Activated CD4-positive, alpha-beta memory T cell treated with anti-CD3 and anti-CD28 coated beads for 36 hours (primary cell): ENCODE results near the gene FAT3. TPM values are rescaled to one million over a fixed set of nuclear protein-coding genes. Genes with fewer than 3 reads are reported as not detected.

Source experiments
- CTCF ChIA-PET: fragments of 350-600 bp; sonication (Branson Sonifier 250); formaldehyde crosslinking; loops from one replicate; lab custom pipeline; 2021; ENCODE audit warnings: antibody characterized with exemption, inconsistent platforms; lab: Charles Lee
- POLR2A ChIA-PET: fragments of 350-600 bp; sonication (Branson Sonifier 250); formaldehyde crosslinking; loops from one replicate; lab custom pipeline; 2021; ENCODE audit warnings: antibody characterized with exemption; lab: Charles Lee
- DNase-seq: peaks from one replicate; pipeline ENCODE4 v3.0.0-alpha.2; 2020
- H3K27ac Mint-ChIP-seq: one replicate; pipeline ENCODE4 v1.8.0; 2021; ENCODE audit warnings: mixed read lengths
- H3K27me3 Mint-ChIP-seq: one replicate; pipeline ENCODE4 v1.8.0; 2021; ENCODE audit warnings: mixed read lengths
- H3K36me3 Mint-ChIP-seq: one replicate; pipeline ENCODE4 v1.8.0; 2021; ENCODE audit warnings: mixed read lengths
- H3K4me1 Mint-ChIP-seq: one replicate; pipeline ENCODE4 v1.8.0; 2021; ENCODE audit warnings: low read depth, mixed read lengths
- H3K4me3 Mint-ChIP-seq: one replicate; pipeline ENCODE4 v1.8.0; 2021; ENCODE audit warnings: mild to moderate bottlenecking, mixed read lengths
- H3K9me3 Mint-ChIP-seq: one replicate; pipeline ENCODE4 v1.8.0; 2021; ENCODE audit warnings: mixed read lengths
- intact Hi-C: fragments of 100-400 bp; cut with micrococcal nuclease; formaldehyde crosslinking; loops from one replicate; pipeline ENCODE4 v1.15.1; 2023
- total RNA-seq, 2 experiments: library from RNA; stranded (reverse); gene quantifications; one replicate each; pipeline ENCODE4 v1.2.3, GENCODE V29; 2021

The FAT3 gene
- total RNA-seq, 2 experiments from 2014 or later = not detected

GRCh38 chr11:92245700-92246271 lies 21.2 kb downstream of the FAT3 start:
- POLR2A ChIA-PET = no interaction called here
- Mint-ChIP-seq H3K4me1 (no peaks in the 10 kb centered on the region), H3K4me3 (no peak overlapping the region), H3K9me3 (no peaks in the 10 kb centered on the region), H3K36me3 (no peaks in the 10 kb centered on the region), H3K27me3 (no peaks in the 10 kb centered on the region), H3K27ac (no peak overlapping the region)
- DNase-seq = no peak
- CTCF ChIA-PET = no interaction called here
- intact Hi-C loops = no loop called here

- CTCF ChIA-PET = no interaction called here
- intact Hi-C loops = no loop called here
- Mint-ChIP-seq H3K9me3 (no peaks in the 10 kb centered on the region), H3K36me3 (no peaks in the 10 kb centered on the region), H3K27ac (no peak overlapping the region), H3K27me3 (no peaks in the 10 kb centered on the region), H3K4me1 (no peaks in the 10 kb centered on the region), H3K4me3 (no peak overlapping the region)
- DNase-seq = no peak
- POLR2A ChIA-PET = no interaction called here
Measured at GRCh38 chr11:92246630-92247029, 22.0 kb downstream of the FAT3 start.

GRCh38 chr11:92249156-92249753 lies 24.6 kb downstream of the FAT3 start:
- POLR2A ChIA-PET = no interaction called here
- no peak overlapping the region for H3K27ac Mint-ChIP-seq

GRCh38 chr11:92251980-92252379 lies 27.4 kb downstream of the FAT3 start:
- Mint-ChIP-seq H3K36me3 (no peaks in the 10 kb centered on the region), H3K9me3 (no peaks in the 10 kb centered on the region), H3K4me3 (no peak overlapping the region), H3K27me3 (no peaks in the 10 kb centered on the region), H3K4me1 (no peaks in the 10 kb centered on the region), H3K27ac (no peak overlapping the region)
- DNase-seq = no peak
- CTCF ChIA-PET = no interaction called here
- POLR2A ChIA-PET = no interaction called here
- intact Hi-C loops = no loop called here

More at GRCh38 chr11:92249156-92249753, 24.6 kb downstream of the FAT3 start:
- no peaks in the 10 kb centered on the region for H3K9me3 Mint-ChIP-seq
- no peaks in the 10 kb centered on the region for H3K27me3 Mint-ChIP-seq
- CTCF ChIA-PET = no interaction called here
- H3K36me3 Mint-ChIP-seq = no peaks in the 10 kb centered on the region
- DNase-seq = no peak
- no peaks in the 10 kb centered on the region for H3K4me1 Mint-ChIP-seq
- intact Hi-C loops = no loop called here
- no peak overlapping the region for H3K4me3 Mint-ChIP-seq

- no peak overlapping the region for H3K27ac Mint-ChIP-seq
- DNase-seq = no peak
- H3K9me3 Mint-ChIP-seq = no peaks in the 10 kb centered on the region
- no peaks in the 10 kb centered on the region for H3K36me3 Mint-ChIP-seq
- POLR2A ChIA-PET = no interaction called here
- CTCF ChIA-PET = no interaction called here
- H3K27me3 Mint-ChIP-seq = no peaks in the 10 kb centered on the region
- no peaks in the 10 kb centered on the region for H3K4me1 Mint-ChIP-seq
- intact Hi-C loops = no loop called here
- H3K4me3 Mint-ChIP-seq = no peak overlapping the region
Measured at GRCh38 chr11:92253421-92253820, 28.8 kb downstream of the FAT3 start.

- no peaks in the 10 kb centered on the region for H3K36me3 Mint-ChIP-seq
- H3K27me3 Mint-ChIP-seq = no peaks in the 10 kb centered on the region
- intact Hi-C loops = no loop called here
- no peaks in the 10 kb centered on the region for H3K4me1 Mint-ChIP-seq
- CTCF ChIA-PET = no interaction called here
- no peak for DNase-seq
- H3K27ac Mint-ChIP-seq = no peak overlapping the region
- H3K4me3 Mint-ChIP-seq = no peak overlapping the region
- POLR2A ChIA-PET = no interaction called here
- no peaks in the 10 kb centered on the region for H3K9me3 Mint-ChIP-seq
Measured at GRCh38 chr11:92253945-92254344, 29.3 kb downstream of the FAT3 start.

- H3K4me3 Mint-ChIP-seq = no peak overlapping the region
- intact Hi-C loops = no loop called here
- CTCF ChIA-PET = no interaction called here
- no peak for DNase-seq
- no peaks in the 10 kb centered on the region for H3K27me3 Mint-ChIP-seq
- H3K36me3 Mint-ChIP-seq = no peaks in the 10 kb centered on the region
- H3K9me3 Mint-ChIP-seq = no peaks in the 10 kb centered on the region
- H3K4me1 Mint-ChIP-seq = no peaks in the 10 kb centered on the region
- no peak overlapping the region for H3K27ac Mint-ChIP-seq
- POLR2A ChIA-PET = no interaction called here
Measured at GRCh38 chr11:92257536-92257935, 32.9 kb downstream of the FAT3 start.

- CTCF ChIA-PET = no interaction called here
- intact Hi-C loops = no loop called here
- H3K27ac Mint-ChIP-seq = no peak overlapping the region
- H3K4me3 Mint-ChIP-seq = no peak overlapping the region
- H3K36me3 Mint-ChIP-seq = no peaks in the 10 kb centered on the region
- POLR2A ChIA-PET = no interaction called here
- no peaks in the 10 kb centered on the region for H3K27me3 Mint-ChIP-seq
- no peak for DNase-seq
- no peaks in the 10 kb centered on the region for H3K4me1 Mint-ChIP-seq
- H3K9me3 Mint-ChIP-seq = no peaks in the 10 kb centered on the region
Measured at GRCh38 chr11:92259861-92260260, 35.2 kb downstream of the FAT3 start.

- Mint-ChIP-seq H3K4me3 (no peak overlapping the region), H3K27me3 (no peaks in the 10 kb centered on the region), H3K36me3 (no peaks in the 10 kb centered on the region), H3K4me1 (no peaks in the 10 kb centered on the region), H3K27ac (no peak overlapping the region), H3K9me3 (no peaks in the 10 kb centered on the region)
- intact Hi-C loops = no loop called here
- ChIA-PET POLR2A (no interaction called here), CTCF (no interaction called here)
- DNase-seq = no peak
Measured at GRCh38 chr11:92264350-92264749, 39.7 kb downstream of the FAT3 start.

GRCh38 chr11:92266806-92267205 lies 42.2 kb downstream of the FAT3 start:
- intact Hi-C loops = no loop called here
- Mint-ChIP-seq H3K27ac (no peak overlapping the region), H3K36me3 (no peaks in the 10 kb centered on the region)

GRCh38 chr11:92267278-92267677 lies 42.7 kb downstream of the FAT3 start:
- intact Hi-C loops = no loop called here
- no peaks in the 10 kb centered on the region for H3K4me1 Mint-ChIP-seq
- DNase-seq = no peak
- no peak overlapping the region for H3K27ac Mint-ChIP-seq
- no peaks in the 10 kb centered on the region for H3K27me3 Mint-ChIP-seq
- POLR2A ChIA-PET = no interaction called here
- no peak overlapping the region for H3K4me3 Mint-ChIP-seq
- CTCF ChIA-PET = no interaction called here
- H3K9me3 Mint-ChIP-seq = no peaks in the 10 kb centered on the region
- H3K36me3 Mint-ChIP-seq = no peaks in the 10 kb centered on the region

More at GRCh38 chr11:92266806-92267205, 42.2 kb downstream of the FAT3 start:
- Mint-ChIP-seq H3K9me3 (no peaks in the 10 kb centered on the region), H3K4me3 (no peak overlapping the region), H3K27me3 (no peaks in the 10 kb centered on the region), H3K4me1 (no peaks in the 10 kb centered on the region)
- DNase-seq = no peak
- CTCF ChIA-PET = no interaction called here
- POLR2A ChIA-PET = no interaction called here

- POLR2A ChIA-PET = no interaction called here
- no peak overlapping the region for H3K4me3 Mint-ChIP-seq
Measured at GRCh38 chr11:92267968-92268367, 43.4 kb downstream of the FAT3 start.

GRCh38 chr11:92268546-92268945 lies 43.9 kb downstream of the FAT3 start:
- ChIA-PET POLR2A (no interaction called here), CTCF (no interaction called here)
- intact Hi-C loops = no loop called here
- Mint-ChIP-seq H3K27me3 (no peaks in the 10 kb centered on the region), H3K4me1 (no peaks in the 10 kb centered on the region), H3K36me3 (no peaks in the 10 kb centered on the region), H3K9me3 (no peaks in the 10 kb centered on the region), H3K27ac (no peak overlapping the region), H3K4me3 (no peak overlapping the region)
- no peak for DNase-seq

More at GRCh38 chr11:92267968-92268367, 43.4 kb downstream of the FAT3 start:
- CTCF ChIA-PET = no interaction called here
- Mint-ChIP-seq H3K27ac (no peak overlapping the region), H3K9me3 (no peaks in the 10 kb centered on the region), H3K4me1 (no peaks in the 10 kb centered on the region), H3K27me3 (no peaks in the 10 kb centered on the region), H3K36me3 (no peaks in the 10 kb centered on the region)
- no peak for DNase-seq
- intact Hi-C loops = no loop called here
